ENCODE measurements around the gene CASZ1.

DNA sequence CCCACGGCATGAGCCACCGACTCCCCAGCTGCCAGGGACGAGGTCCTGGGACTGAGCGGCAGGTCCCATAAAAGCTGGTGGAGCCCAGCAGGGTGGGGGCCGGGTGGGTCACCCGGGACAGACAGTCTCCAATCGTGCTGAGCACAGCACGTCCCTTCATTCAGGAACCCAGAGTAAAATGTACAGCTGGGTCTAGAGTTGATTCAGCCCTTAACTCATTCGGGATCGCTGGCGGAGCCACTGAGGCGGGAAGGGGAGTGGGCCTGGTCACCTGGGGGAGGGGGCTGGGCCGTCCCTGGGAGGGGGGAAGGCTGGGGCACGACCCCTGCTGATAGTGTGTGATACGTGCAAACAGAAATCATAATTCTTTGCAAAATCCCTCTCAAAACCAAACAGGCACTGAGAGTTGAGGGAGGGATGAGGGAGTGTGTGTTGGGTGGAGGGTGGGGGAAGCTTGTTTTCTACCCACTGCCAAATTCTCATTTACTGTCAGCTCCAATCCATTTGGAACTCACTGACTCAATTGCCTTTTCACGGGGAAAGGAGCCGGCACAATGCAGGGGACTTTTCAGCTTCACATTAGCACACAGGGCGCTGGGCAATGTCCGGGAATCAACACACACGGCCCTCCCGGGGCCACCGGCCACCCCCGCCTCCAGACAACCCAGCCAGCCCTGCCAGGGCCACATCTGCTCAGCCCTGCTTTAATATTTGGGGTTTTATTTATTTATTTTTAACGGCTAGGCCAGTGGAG is 13.8 kb downstream of the CASZ1 start:
- TF ChIP-seq, protein P1, sequence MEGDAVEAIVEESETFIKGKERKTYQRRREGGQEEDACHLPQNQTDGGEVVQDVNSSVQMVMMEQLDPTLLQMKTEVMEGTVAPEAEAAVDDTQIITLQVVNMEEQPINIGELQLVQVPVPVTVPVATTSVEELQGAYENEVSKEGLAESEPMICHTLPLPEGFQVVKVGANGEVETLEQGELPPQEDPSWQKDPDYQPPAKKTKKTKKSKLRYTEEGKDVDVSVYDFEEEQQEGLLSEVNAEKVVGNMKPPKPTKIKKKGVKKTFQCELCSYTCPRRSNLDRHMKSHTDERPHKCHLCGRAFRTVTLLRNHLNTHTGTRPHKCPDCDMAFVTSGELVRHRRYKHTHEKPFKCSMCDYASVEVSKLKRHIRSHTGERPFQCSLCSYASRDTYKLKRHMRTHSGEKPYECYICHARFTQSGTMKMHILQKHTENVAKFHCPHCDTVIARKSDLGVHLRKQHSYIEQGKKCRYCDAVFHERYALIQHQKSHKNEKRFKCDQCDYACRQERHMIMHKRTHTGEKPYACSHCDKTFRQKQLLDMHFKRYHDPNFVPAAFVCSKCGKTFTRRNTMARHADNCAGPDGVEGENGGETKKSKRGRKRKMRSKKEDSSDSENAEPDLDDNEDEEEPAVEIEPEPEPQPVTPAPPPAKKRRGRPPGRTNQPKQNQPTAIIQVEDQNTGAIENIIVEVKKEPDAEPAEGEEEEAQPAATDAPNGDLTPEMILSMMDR (IDR thresholded peaks at IDR 0.05; ENCODE audit: borderline replicate concordance, extremely low read depth, low read length, poor library complexity, severe bottlenecking), result no peak
- TF ChIP-seq EZH2 (IDR thresholded peaks at IDR 0.05; ENCODE audit: borderline replicate concordance, low read depth, low read length, severe bottlenecking), result no peak

Measured in DND-41 (cell line).